Upper lobe of left lung (tissue), 4 donors: ENCODE measurements around the gene UBE2F.

ENCODE experiments used
- CTCF ChIP-seq, 6 experiments: fragments of 450-650 bp in 4 of 6; fragments of 200-600 bp in 2 of 6; sonication (generic) in 2 of 6; IDR thresholded peaks; one replicate each; pipeline ENCODE4 v1.5.1; 2016 to 2019; ENCODE audit warnings: antibody characterized with exemption in 6 of 6
- EP300 ChIP-seq, 4 donors: sonication (generic); formaldehyde crosslinking; IDR thresholded peaks; one replicate each; pipeline ENCODE4 v1.5.1; 2017; ENCODE audit warnings: antibody characterized with exemption in 4 of 4, control low read depth in 2 of 4
- POLR2A ChIP-seq, 4 donors: fragments of 450-650 bp; IDR thresholded peaks; one replicate each; pipeline ENCODE4 v1.5.1; 2016 to 2017; ENCODE audit warnings: antibody characterized with exemption in 4 of 4, mild to moderate bottlenecking in 2 of 4
- POLR2AphosphoS5 ChIP-seq, 2 donors: sonication (generic); formaldehyde crosslinking; IDR thresholded peaks; one replicate each; pipeline ENCODE4 v1.5.1; 2017; ENCODE audit warnings: antibody characterized with exemption in 2 of 2

GRCh38 chr2:238040918-238041317 is 74.1 kb downstream of the UBE2F start:
- TF ChIP-seq CTCF (IDR thresholded peaks at IDR 0.05) (no peak), POLR2A (IDR thresholded peaks at IDR 0.05) (no peak), EP300 (IDR thresholded peaks at IDR 0.05) (no peak), POLR2AphosphoS5 (IDR thresholded peaks at IDR 0.05) (no peak)
